ENCODE data around the gene HYDIN. TPM values are rescaled to one million over a fixed set of nuclear protein-coding genes. Genes with fewer than 3 reads are reported as not detected.
"Not testable (repeated sequence)": the region's sequence is repeated elsewhere in the genome, so short reads cannot be mapped to it uniquely, and the experiment has no call there.

The HYDIN gene
- total RNA-seq, 2 experiments from 2014 or later = not detected

GRCh38 chr16:70984675-70985074 is 245.8 kb downstream of the HYDIN start:
- H3K36me3 ChIP-seq (ENCODE audit: insufficient read depth, low read length); POLR2A ChIA-PET; H3K9me2 ChIP-seq (ENCODE audit: insufficient read depth, low read length); DNase-seq (ENCODE audit: low spot score); H3K79me2 ChIP-seq (ENCODE audit: insufficient read depth, low read depth, low read length); H3K4me1 ChIP-seq (ENCODE audit: insufficient read depth, low read length, poor library complexity, severe bottlenecking); H4K20me1 ChIP-seq (ENCODE audit: insufficient read depth, low read length); H3K4me3 ChIP-seq (ENCODE audit: low read depth, low read length, poor library complexity, severe bottlenecking); H3K27ac ChIP-seq (ENCODE audit: low read depth, low read length, poor library complexity, severe bottlenecking); H3K4me2 ChIP-seq (ENCODE audit: low read length); intact Hi-C loops (cut with micrococcal nuclease; ENCODE audit: unreplicated experiment); H2AFZ ChIP-seq (ENCODE audit: low read length); H3K9me3 ChIP-seq (ENCODE audit: low read length); CTCF ChIA-PET (ENCODE audit: unreplicated experiment); BruUV-seq (replicated peaks): not testable (repeated sequence)

GRCh38 chr16:70968332-70968731 is 262.2 kb downstream of the HYDIN start:
- intact Hi-C loops (cut with micrococcal nuclease; ENCODE audit: unreplicated experiment); H3K4me2 ChIP-seq (ENCODE audit: low read length); H3K36me3 ChIP-seq (ENCODE audit: insufficient read depth, low read length); H2AFZ ChIP-seq (ENCODE audit: low read length); DNase-seq (ENCODE audit: low spot score); H3K9me2 ChIP-seq (ENCODE audit: insufficient read depth, low read length); H3K4me3 ChIP-seq (ENCODE audit: low read depth, low read length, poor library complexity, severe bottlenecking); H3K4me1 ChIP-seq (ENCODE audit: insufficient read depth, low read length, poor library complexity, severe bottlenecking); BruUV-seq (replicated peaks); POLR2A ChIA-PET; H3K9me3 ChIP-seq (ENCODE audit: low read length); H3K79me2 ChIP-seq (ENCODE audit: insufficient read depth, low read depth, low read length); H3K27ac ChIP-seq (ENCODE audit: low read depth, low read length, poor library complexity, severe bottlenecking); H4K20me1 ChIP-seq (ENCODE audit: insufficient read depth, low read length); CTCF ChIA-PET (ENCODE audit: unreplicated experiment): not testable (repeated sequence)

- BruUV-seq (replicated peaks); DNase-seq (ENCODE audit: low spot score); H3K27ac ChIP-seq (ENCODE audit: low read depth, low read length, poor library complexity, severe bottlenecking); H3K4me3 ChIP-seq (ENCODE audit: low read depth, low read length, poor library complexity, severe bottlenecking); intact Hi-C loops (cut with micrococcal nuclease; ENCODE audit: unreplicated experiment); H3K79me2 ChIP-seq (ENCODE audit: insufficient read depth, low read depth, low read length); H3K9me2 ChIP-seq (ENCODE audit: insufficient read depth, low read length); CTCF ChIA-PET (ENCODE audit: unreplicated experiment); H3K4me2 ChIP-seq (ENCODE audit: low read length); H2AFZ ChIP-seq (ENCODE audit: low read length); H4K20me1 ChIP-seq (ENCODE audit: insufficient read depth, low read length); H3K36me3 ChIP-seq (ENCODE audit: insufficient read depth, low read length); H3K9me3 ChIP-seq (ENCODE audit: low read length); POLR2A ChIA-PET; H3K4me1 ChIP-seq (ENCODE audit: insufficient read depth, low read length, poor library complexity, severe bottlenecking): not testable (repeated sequence)
Observed at GRCh38 chr16:70960169-70960568, 270.4 kb downstream of the HYDIN start.

GRCh38 chr16:70954922-70955321 is 275.6 kb downstream of the HYDIN start:
- intact Hi-C loops (cut with micrococcal nuclease; ENCODE audit: unreplicated experiment); H4K20me1 ChIP-seq (ENCODE audit: insufficient read depth, low read length); POLR2A ChIA-PET; H3K9me3 ChIP-seq (ENCODE audit: low read length); H3K79me2 ChIP-seq (ENCODE audit: insufficient read depth, low read depth, low read length); H2AFZ ChIP-seq (ENCODE audit: low read length); H3K4me3 ChIP-seq (ENCODE audit: low read depth, low read length, poor library complexity, severe bottlenecking); H3K4me2 ChIP-seq (ENCODE audit: low read length); CTCF ChIA-PET (ENCODE audit: unreplicated experiment); H3K4me1 ChIP-seq (ENCODE audit: insufficient read depth, low read length, poor library complexity, severe bottlenecking); H3K27ac ChIP-seq (ENCODE audit: low read depth, low read length, poor library complexity, severe bottlenecking); H3K9me2 ChIP-seq (ENCODE audit: insufficient read depth, low read length); DNase-seq (ENCODE audit: low spot score); H3K36me3 ChIP-seq (ENCODE audit: insufficient read depth, low read length); BruUV-seq (replicated peaks): not testable (repeated sequence)

- BruUV-seq (replicated peaks); POLR2A ChIA-PET; H3K4me3 ChIP-seq (ENCODE audit: low read depth, low read length, poor library complexity, severe bottlenecking); CTCF ChIA-PET (ENCODE audit: unreplicated experiment); H2AFZ ChIP-seq (ENCODE audit: low read length); DNase-seq (ENCODE audit: low spot score); H4K20me1 ChIP-seq (ENCODE audit: insufficient read depth, low read length); H3K9me3 ChIP-seq (ENCODE audit: low read length); H3K79me2 ChIP-seq (ENCODE audit: insufficient read depth, low read depth, low read length); H3K9me2 ChIP-seq (ENCODE audit: insufficient read depth, low read length); H3K36me3 ChIP-seq (ENCODE audit: insufficient read depth, low read length); H3K27ac ChIP-seq (ENCODE audit: low read depth, low read length, poor library complexity, severe bottlenecking); H3K4me1 ChIP-seq (ENCODE audit: insufficient read depth, low read length, poor library complexity, severe bottlenecking); intact Hi-C loops (cut with micrococcal nuclease; ENCODE audit: unreplicated experiment); H3K4me2 ChIP-seq (ENCODE audit: low read length): not testable (repeated sequence)
Observed at GRCh38 chr16:70953824-70954223, 276.7 kb downstream of the HYDIN start.

GRCh38 chr16:70943551-70943950 is 287.0 kb downstream of the HYDIN start:
- H3K4me1 ChIP-seq (ENCODE audit: insufficient read depth, low read length, poor library complexity, severe bottlenecking); H3K27ac ChIP-seq (ENCODE audit: low read depth, low read length, poor library complexity, severe bottlenecking); intact Hi-C loops (cut with micrococcal nuclease; ENCODE audit: unreplicated experiment); H3K4me3 ChIP-seq (ENCODE audit: low read depth, low read length, poor library complexity, severe bottlenecking); H3K79me2 ChIP-seq (ENCODE audit: insufficient read depth, low read depth, low read length); H3K36me3 ChIP-seq (ENCODE audit: insufficient read depth, low read length); H2AFZ ChIP-seq (ENCODE audit: low read length); POLR2A ChIA-PET; H3K4me2 ChIP-seq (ENCODE audit: low read length); DNase-seq (ENCODE audit: low spot score); CTCF ChIA-PET (ENCODE audit: unreplicated experiment); H3K9me3 ChIP-seq (ENCODE audit: low read length); H4K20me1 ChIP-seq (ENCODE audit: insufficient read depth, low read length); H3K9me2 ChIP-seq (ENCODE audit: insufficient read depth, low read length); BruUV-seq (replicated peaks): not testable (repeated sequence)

- BruUV-seq (replicated peaks); H3K36me3 ChIP-seq (ENCODE audit: insufficient read depth, low read length); H3K9me3 ChIP-seq (ENCODE audit: low read length); H2AFZ ChIP-seq (ENCODE audit: low read length); H3K79me2 ChIP-seq (ENCODE audit: insufficient read depth, low read depth, low read length); H3K9me2 ChIP-seq (ENCODE audit: insufficient read depth, low read length); DNase-seq (ENCODE audit: low spot score); POLR2A ChIA-PET; H3K4me1 ChIP-seq (ENCODE audit: insufficient read depth, low read length, poor library complexity, severe bottlenecking); H3K4me3 ChIP-seq (ENCODE audit: low read depth, low read length, poor library complexity, severe bottlenecking); H3K4me2 ChIP-seq (ENCODE audit: low read length); intact Hi-C loops (cut with micrococcal nuclease; ENCODE audit: unreplicated experiment); H4K20me1 ChIP-seq (ENCODE audit: insufficient read depth, low read length); H3K27ac ChIP-seq (ENCODE audit: low read depth, low read length, poor library complexity, severe bottlenecking); CTCF ChIA-PET (ENCODE audit: unreplicated experiment): not testable (repeated sequence)
Observed at GRCh38 chr16:70939690-70940359, 290.7 kb downstream of the HYDIN start.
